DOHH2 (cell line): ENCODE measurements around the gene ACTA1.

ENCODE experiments used
- H3F3A ChIP-seq: fragments of 200-600 bp; sonication (generic), shearing (Covaris generic); 2 replicates; pipeline ENCODE4 v1.6.0; 2016; ENCODE audit warnings: antibody characterized with exemption, mild to moderate bottlenecking; ENCODE audit not compliant: control insufficient read depth, insufficient read depth
- H3K27ac ChIP-seq: fragments of 200-600 bp; sonication (generic); 2 replicates; pipeline ENCODE4 v1.5.1; 2014; ENCODE audit warnings: low read depth, mild to moderate bottlenecking, low read length, moderate library complexity
- H3K27me3 ChIP-seq: fragments of 200-600 bp; sonication (generic); 2 replicates; pipeline ENCODE4 v1.6.1; 2014; ENCODE audit warnings: mild to moderate bottlenecking, low read length, mixed read lengths; ENCODE audit not compliant: control insufficient read depth
- H3K36me3 ChIP-seq: fragments of 200-600 bp; sonication (generic); 2 replicates; pipeline ENCODE4 v1.6.1; 2014; ENCODE audit warnings: mild to moderate bottlenecking, low read length, moderate library complexity, mixed read lengths; ENCODE audit not compliant: control insufficient read depth
- H3K4me1 ChIP-seq: fragments of 200-600 bp; sonication (generic); 2 replicates; pipeline ENCODE4 v1.6.1; 2014; ENCODE audit warnings: mild to moderate bottlenecking, low read length, mixed read lengths; ENCODE audit not compliant: control insufficient read depth
- H3K4me2 ChIP-seq: fragments of 200-600 bp; sonication (generic); 2 replicates; pipeline ENCODE4 v1.6.0; 2014; ENCODE audit warnings: mild to moderate bottlenecking, low read length, moderate library complexity
- H3K4me3 ChIP-seq: fragments of 200-600 bp; sonication (generic); 2 replicates; pipeline ENCODE4 v1.5.1; 2014; ENCODE audit warnings: mild to moderate bottlenecking, low read length, mixed read lengths
- H3K79me2 ChIP-seq: fragments of 200-600 bp; sonication (generic); 2 replicates; pipeline ENCODE4 v1.6.1; 2014; ENCODE audit warnings: mild to moderate bottlenecking, low read length, mixed read lengths; ENCODE audit not compliant: control insufficient read depth
- H3K9me2 ChIP-seq: fragments of 200-600 bp; sonication (generic); replicated peaks from 2 replicates; pipeline ENCODE4 v1.6.1; 2014; ENCODE audit warnings: mild to moderate bottlenecking, low read length, mixed read lengths; ENCODE audit not compliant: control insufficient read depth
- H3K9me3 ChIP-seq: fragments of 200-600 bp; sonication (generic); 2 replicates; pipeline ENCODE4 v1.6.1; 2014; ENCODE audit warnings: antibody characterized with exemption, low read length, mixed read lengths; ENCODE audit not compliant: control insufficient read depth, insufficient read depth
- H4K20me1 ChIP-seq: fragments of 200-600 bp; sonication (generic); 2 replicates; pipeline ENCODE4 v1.6.0; 2014; ENCODE audit warnings: low read depth, mild to moderate bottlenecking, antibody characterized with exemption, low read length, moderate library complexity; ENCODE audit not compliant: control insufficient read depth, insufficient read depth
- CTCF ChIP-seq: fragments of 200-600 bp; sonication (generic); IDR thresholded peaks from one replicate; pipeline ENCODE4 v1.5.1; 2014; ENCODE audit warnings: antibody characterized with exemption, mild to moderate bottlenecking, low read depth, low read length; ENCODE audit not compliant: poor library complexity, severe bottlenecking
- EZH2phosphoT487 ChIP-seq: fragments of 200-600 bp; sonication (generic); IDR thresholded peaks from 2 replicates; pipeline ENCODE4 v1.6.1; 2017; ENCODE audit warnings: borderline replicate concordance, mild to moderate bottlenecking, antibody characterized with exemption, low read length, moderate library complexity, mixed read lengths

Gene ACTA1

GRCh38 chr1:229409616-229410369 is 24.1 kb downstream of the ACTA1 start:
- no peaks in the 10 kb centered on the region for H3K9me2 ChIP-seq
- H3K27me3 ChIP-seq: peaks cover 23% of the 10 kb centered on the region
- no peak overlapping the region for H3K4me2 ChIP-seq
- H3K4me1 ChIP-seq: no peaks in the 10 kb centered on the region; the same call in 1 of the 2 replicates
- TF ChIP-seq EZH2phosphoT487: no peak
- no peak for TF ChIP-seq CTCF
- H3K79me2 ChIP-seq: no peaks in the 10 kb centered on the region
- H3K9me3 ChIP-seq: no peaks in the 10 kb centered on the region
- H3K36me3 ChIP-seq: no peaks in the 10 kb centered on the region
- no peaks in the 10 kb centered on the region for H3F3A ChIP-seq
- H3K27ac ChIP-seq: no peak overlapping the region
- no peaks in the 10 kb centered on the region for H4K20me1 ChIP-seq
- H3K4me3 ChIP-seq: no peak overlapping the region

- H3K36me3 ChIP-seq: no peaks in the 10 kb centered on the region
- no peaks in the 10 kb centered on the region; the same call in 1 of the 2 replicates for H3K4me1 ChIP-seq
- H3K9me3 ChIP-seq: no peaks in the 10 kb centered on the region
- H3K27me3 ChIP-seq: peaks cover 23% of the 10 kb centered on the region
- H3K4me3 ChIP-seq: no peak overlapping the region
- H3K27ac ChIP-seq: no peak overlapping the region
- H3K4me2 ChIP-seq: no peak overlapping the region
- TF ChIP-seq CTCF: no peak
- TF ChIP-seq EZH2phosphoT487: no peak
- no peaks in the 10 kb centered on the region for H3K79me2 ChIP-seq
- no peaks in the 10 kb centered on the region for H3F3A ChIP-seq
- H4K20me1 ChIP-seq: no peaks in the 10 kb centered on the region
- H3K9me2 ChIP-seq: no peaks in the 10 kb centered on the region
These were observed 25.3 kb downstream of the ACTA1 start for GRCh38 chr1:229408458-229409037.

DNA sequence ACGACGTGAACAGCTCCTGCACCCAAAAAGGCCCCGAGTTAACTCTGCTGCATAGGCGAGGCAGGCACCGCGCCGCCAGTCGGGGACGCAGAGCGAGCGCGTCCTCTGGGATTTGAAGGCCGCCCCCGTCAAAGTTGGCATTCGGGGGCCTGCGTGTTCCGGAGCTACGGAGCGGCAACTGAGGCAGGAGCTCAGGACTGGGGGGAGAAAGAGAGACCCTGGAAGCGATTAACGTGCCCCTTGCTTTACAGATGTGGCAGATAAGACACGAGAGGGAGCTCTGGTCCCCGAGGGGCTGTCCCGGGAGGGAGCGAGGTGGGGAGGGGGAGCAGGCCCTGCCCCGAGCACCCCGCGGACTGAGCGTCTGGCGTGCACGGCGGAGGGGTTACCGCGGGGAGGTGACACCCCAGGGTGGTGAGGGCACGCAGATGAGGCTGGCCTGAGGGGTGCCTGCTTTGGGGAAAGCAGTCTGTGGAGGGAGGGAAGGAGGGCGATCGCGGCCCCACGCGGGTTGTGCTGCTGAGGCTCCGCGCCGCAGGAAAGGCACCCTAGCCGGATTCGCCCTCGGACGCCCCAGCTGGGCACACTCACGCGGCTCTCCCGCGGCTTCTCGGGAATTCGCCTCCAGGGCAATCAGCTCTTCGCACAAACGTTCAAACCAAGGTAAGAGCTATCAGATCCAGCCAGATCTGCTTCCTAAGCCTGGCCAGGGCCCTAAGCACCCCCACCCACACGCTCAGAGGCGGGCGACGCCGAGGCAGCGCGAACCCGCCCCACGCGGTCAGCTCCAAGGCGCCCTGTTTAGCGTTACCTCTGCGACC is 26.5 kb downstream of the ACTA1 start:
- H3K9me3 ChIP-seq: no peaks in the 10 kb centered on the region
- H3K27me3 ChIP-seq: peaks cover 30% of the 10 kb centered on the region
- H3K27ac ChIP-seq: no peak overlapping the region
- no peaks in the 10 kb centered on the region; the same call in 1 of the 2 replicates for H3K4me1 ChIP-seq
- no peak overlapping the region for H3K4me3 ChIP-seq
- H3K36me3 ChIP-seq: no peaks in the 10 kb centered on the region
- no peaks in the 10 kb centered on the region for H3K79me2 ChIP-seq
- H3K4me2 ChIP-seq: no peak overlapping the region
- no peaks in the 10 kb centered on the region for H4K20me1 ChIP-seq
- H3F3A ChIP-seq: no peaks in the 10 kb centered on the region
- no peaks in the 10 kb centered on the region for H3K9me2 ChIP-seq
- TF ChIP-seq EZH2phosphoT487: no peak
- no peak for TF ChIP-seq CTCF
